HG03025 (cell line): ENCODE data around the gene FAM241B.

Source experiments
- ATAC-seq: cut with Tn5 transposase; IDR thresholded peaks from one replicate; pipeline ENCODE4 v1.9.1; 2021; ENCODE audit warnings: mild to moderate bottlenecking, moderate library complexity; ENCODE audit not compliant: unreplicated experiment, low FRiP score

The FAM241B gene, protein sequence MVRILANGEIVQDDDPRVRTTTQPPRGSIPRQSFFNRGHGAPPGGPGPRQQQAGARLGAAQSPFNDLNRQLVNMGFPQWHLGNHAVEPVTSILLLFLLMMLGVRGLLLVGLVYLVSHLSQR

DNA sequence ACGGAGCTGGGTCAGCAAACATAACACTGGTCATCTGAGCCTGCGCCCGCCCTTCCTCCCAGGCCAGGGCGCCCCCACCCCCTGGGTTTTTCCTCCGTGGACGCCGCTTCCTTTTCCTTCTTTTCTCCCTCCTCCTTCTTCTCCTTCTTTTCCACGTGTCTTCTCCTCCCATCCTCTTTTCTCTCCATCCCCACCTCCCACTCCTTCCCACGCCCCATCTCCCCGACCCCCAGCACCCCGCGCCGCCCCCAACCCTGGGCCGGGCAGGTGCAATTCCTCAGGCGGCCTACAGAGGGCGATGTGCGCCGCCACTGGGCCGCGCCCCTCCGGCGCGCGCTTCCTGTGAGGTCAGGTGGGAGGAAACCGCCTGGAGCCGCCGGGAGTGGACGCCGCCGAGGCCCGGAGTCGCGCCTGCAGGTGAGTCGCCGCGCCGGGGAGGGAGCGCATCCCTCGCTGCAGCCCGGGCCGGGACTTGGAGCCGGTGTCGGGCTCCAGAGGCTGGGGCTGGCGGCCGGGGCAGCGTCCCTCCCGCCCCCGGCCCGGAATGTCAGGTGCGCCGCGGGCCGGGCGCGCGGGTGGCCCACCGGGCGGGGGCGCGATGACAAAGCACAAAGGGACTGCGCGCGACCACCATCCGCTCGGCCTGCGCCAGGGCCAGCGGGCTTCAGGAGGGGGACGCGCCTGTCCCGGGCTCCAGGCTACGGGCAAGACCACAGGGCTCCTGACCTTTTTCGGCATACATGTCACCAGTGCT is at the start of gene FAM241B:
TSS of gene FAM241B (plus strand) at position 351 of the 754 bp plus-strand sequence. CDS start 1,497 bp downstream, outside the sequence.
- ATAC-seq, result no peak

DNA sequence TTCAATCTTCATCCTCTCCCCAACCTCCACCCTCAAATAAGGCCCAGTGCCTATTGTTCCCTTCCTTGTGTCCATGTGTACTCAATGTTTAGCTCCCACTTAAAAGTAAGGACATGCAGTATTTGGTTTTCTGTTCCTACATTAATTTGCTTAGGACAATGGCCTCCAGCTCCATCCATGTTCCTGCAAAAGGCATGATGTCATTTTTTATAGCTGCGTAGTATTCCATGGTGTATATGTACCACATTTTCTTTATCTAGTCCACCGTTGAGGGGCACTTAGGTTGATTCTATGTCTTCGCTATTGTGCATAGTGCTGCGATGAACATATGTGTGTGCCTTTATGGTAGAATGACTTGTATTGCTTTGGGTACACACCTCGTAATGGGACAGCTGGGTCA is 49.6 kb upstream of the FAM241B start:
- ATAC-seq, result no peak

DNA sequence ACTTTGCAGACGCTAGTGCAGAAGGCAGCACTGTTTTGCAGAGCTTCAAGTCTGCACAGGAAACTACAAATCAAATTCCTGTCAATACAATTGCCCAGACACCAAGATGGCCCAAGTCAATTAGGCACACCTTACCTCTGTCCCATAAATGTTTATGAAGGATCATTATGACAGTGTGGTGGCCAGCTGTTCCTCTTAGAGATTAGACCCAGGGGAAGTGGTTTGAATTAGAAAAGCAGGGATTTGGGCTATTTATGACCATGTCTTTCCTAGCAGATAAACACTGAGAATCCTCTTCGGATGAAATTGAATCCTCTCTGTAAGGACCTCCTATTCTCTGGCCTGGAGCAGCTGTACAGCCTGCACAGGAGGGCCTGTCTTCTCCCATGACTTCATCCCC is 46.9 kb upstream of the FAM241B start:
- no peak for ATAC-seq

DNA sequence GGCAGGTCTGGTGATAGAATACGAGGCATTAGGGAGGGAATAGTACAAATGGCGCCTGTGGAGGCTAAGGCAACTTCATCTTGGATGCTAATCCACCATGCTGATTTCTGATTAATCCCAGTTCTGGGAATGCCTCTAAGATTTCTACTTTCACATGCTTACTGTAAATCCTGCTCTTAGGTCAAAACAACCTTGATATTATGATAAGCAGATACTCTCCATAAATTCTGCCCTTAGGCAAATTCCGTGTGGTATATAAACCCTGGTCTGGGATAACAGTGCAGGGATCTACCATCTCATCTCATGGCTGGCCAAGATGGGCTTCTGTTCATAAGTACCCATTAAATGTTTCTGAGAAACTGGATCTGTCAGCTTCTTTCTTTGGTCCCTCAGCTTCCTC is 45.4 kb upstream of the FAM241B start:
- no peak for ATAC-seq

DNA sequence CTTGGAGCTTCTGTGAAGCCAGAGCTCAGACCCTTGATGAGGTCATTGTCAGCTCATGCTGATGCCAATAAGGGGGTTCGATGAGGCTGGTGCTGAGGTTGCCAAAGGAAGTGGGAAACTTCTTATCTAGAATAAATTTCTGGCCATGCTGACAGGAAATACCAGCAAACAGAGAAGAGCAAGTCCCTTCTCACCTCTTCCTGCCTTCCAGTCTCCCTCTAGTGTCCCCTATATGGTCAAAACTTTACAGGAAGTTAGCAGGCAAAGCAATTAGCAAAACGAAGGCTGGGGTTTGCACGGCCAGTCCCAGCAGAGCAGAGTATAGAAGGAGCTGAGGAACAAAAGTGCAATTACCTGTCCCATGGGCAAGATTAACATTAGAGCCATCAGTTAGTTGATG is 41.7 kb upstream of the FAM241B start:
- ATAC-seq, result no peak

DNA sequence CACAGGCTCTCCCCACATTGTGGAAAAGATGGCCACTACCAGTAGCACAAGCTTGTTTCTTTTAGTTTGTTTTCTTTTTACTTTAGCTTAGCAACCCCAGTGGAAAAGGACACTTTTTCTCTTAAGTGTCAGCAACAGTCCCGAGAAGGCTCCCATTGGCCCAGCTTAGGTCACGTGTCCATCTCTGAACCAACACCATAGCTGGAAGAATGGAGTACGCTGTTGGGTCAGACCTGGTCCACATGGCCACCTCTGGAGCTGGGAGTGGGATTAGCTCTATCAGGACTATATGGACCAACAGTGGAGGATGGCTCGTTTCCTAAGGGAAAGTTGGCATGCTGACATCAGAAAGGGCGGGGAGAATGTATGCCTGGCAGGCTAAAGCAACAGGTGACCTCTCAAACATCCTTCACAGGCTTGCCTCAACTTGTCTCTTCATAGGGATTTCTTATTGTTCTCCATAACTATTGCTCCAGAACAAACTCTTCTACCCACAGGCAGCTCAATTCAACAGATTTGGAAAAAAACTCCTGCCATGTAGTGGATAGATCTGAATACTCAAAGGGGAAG is 29.2 kb upstream of the FAM241B start:
- ATAC-seq, result no peak

DNA sequence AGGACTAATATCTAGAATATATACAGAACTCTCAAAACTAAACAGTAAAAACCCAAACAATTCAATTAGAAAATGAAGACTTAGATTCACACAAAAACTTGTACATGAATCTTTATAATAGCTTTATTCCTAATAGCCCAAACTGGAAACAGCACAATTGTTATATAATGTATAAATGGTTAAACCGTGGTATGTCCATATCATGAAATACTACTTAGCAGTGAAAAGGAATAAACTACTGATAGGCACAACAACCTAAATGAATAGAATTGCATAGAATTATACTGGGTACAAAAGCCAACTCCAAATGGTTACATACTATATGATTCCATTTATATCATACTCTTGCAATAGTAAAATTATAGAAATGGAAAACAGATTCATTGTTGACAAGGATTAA is 21.0 kb upstream of the FAM241B start:
- ATAC-seq, result no peak

DNA sequence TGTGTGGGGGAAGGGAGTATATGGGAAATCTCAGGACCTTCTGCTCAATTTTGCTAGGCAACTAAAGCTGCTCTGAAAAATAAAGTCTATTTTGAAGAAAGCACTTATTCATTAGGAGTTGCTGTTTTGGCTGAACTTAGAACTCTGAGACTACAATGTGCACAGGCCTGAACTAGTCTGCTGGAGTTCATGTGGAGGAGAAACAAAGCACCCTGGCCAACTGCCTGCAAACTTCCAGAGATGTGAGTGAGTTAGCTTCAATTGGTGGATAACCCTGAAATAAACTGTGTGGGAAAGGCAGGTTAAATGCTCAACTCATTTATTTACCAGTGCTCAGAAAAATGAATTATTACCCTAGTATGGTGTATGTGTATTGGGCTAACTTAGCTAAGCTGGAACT is 17.3 kb upstream of the FAM241B start:
- no peak for ATAC-seq

DNA sequence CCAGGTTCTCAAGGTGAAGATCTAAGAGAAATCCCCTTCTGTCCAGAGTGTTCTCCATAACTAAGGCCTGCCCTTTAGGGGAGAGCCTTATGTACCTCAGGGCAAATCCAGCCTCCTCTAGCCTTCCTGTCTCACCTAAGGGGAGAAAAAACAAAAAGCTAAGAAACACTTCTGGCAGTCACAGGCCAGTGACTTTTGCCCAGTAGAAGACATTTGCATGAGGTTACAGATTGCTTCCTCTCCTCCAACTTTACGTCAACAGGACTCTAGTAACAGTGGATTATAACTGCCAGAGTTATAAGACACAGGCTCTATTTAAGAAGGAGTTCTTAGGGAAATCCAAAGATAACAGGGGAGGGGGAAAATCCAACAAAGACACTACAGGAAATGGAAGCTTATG is 15.9 kb upstream of the FAM241B start:
- ATAC-seq, result no peak

DNA sequence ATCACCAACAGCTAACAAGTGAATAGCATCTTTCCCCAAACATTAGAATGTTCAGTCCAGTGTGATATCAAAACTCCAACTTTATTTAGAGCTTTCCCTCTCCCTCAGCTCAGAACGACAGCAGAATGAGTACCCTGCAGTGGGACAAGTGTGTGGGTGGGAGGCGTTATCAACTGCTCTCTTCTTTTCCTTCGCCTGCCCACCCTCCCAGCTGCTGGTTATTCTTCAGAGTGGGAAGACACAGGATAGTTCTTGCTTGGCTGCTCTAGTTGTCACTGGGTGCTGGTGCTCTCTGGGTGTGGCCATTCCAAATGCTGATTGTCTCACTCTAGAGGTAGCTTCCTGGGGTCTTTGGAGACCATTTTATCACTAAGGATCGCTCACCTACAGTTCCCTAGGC is 13.7 kb upstream of the FAM241B start:
- no peak for ATAC-seq

DNA sequence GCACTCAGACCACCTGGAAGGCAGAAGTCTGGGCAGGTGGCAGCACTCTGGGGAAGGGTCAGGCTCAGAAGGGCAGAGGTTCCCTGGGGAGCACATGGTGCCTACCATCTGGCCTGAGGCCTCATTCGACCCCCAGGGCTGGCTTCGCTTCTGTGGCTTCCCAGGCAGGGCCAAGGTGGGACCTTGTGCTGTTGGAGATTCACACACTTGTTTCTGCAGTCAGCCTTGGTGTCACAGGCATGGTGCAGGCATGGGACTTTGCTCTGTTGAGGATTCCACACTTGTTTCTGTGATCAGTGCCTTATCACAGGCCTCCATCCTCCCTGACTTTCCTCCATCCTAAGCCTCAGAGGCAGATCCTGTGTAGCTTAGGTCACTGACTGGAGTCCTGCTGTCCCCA is 11.3 kb upstream of the FAM241B start:
- no peak for ATAC-seq

DNA sequence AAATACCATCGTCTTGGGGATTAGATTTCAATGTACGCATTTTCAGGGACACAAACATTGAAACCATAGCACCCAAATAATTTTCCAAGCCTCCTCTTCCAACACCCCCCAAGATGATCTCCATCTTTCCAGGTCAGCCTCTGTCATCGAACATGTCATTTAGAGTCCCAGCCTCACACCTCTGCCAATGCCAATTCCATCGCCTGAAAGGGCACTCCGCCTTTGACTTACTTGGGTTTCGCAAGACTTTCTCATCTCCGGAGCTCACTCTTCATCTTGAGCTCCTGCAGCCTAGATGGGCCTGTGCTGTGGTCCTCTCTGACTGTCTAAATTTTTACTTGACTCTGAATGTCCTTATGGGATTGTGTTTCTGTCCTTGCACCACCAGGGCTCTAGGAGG is 10.4 kb upstream of the FAM241B start:
- no peak for ATAC-seq

DNA sequence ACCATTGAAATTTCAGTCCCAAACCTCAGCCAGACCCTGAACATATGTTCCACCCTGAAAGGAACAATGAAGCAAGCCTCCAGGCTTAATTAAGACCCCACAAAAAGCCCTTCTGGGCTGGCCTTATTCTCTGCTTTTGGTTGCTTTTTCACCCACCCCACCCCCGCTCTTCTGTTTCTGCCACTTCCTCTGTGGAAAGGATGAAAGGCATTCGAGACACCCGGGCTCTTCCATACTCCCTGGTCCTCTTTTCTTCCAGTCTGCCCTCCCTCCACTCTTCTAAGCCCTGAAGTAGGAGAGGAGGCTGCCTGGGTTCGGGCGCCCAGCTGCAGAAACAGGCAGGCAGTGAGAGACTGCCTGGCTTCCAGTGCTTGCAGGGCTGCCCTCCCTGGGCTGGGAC is 9.4 kb upstream of the FAM241B start:
- no peak for ATAC-seq

DNA sequence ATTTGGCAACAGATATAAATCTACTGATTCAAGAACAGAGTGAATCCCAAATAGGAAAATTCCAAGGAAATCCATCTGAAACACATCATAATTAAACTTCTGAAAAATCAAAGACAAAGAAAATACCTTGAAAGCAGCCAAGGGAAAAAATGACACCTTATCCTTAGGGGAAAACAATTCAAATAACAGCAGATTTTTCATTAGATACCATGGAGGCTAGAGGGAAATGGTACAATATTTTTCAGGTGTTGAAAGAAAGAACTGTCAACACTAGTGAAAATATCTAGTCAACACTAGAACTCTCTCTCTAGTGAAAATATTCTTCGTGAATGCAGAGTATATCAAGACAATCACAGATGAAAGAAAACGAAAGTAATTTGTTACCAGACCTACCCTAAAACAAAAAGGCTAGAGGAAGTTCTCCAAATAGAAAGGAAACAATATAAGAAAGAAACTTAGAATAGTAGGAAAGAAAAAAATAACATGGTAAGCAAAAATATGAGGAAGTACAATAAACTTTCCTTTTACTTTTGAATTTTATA is 5.7 kb upstream of the FAM241B start:
- no peak for ATAC-seq

DNA sequence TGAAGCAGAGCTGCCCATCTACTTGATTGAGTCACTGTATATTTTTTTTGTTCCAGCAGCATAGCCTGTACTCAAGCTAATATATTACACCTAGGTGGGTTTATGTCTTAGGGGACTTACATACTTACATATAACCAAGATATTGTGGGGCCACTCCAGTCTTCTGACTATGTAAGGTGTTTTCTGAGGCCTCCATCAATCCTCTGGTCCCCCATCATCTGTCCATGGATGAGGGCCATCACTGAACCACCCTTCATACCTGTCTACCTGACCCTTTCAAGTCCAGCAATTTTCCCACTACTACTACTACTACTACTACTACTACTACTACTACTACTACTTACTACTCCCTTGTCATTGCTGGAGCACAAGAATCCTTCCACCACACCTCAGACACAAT is 3.2 kb upstream of the FAM241B start:
- ATAC-seq, result no peak

DNA sequence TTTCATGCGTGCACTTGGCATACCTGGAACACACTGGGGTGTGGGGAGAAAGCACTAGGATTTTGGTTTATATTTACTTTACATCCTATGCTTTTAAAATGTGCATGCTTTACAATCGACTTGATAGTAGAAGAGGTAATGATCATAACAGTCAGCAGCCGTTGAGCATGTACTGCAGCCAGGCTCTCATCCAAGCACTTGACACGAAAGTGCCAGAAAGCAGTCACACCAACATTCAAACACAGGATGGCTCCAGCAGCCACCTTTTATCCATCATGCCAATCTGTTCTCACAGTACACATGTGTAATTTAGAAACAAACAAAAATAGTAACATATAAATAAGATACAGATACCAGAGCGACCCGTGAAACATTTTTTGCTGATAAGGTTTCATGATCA is 1.2 kb upstream of the FAM241B start:
- ATAC-seq, result no peak

DNA sequence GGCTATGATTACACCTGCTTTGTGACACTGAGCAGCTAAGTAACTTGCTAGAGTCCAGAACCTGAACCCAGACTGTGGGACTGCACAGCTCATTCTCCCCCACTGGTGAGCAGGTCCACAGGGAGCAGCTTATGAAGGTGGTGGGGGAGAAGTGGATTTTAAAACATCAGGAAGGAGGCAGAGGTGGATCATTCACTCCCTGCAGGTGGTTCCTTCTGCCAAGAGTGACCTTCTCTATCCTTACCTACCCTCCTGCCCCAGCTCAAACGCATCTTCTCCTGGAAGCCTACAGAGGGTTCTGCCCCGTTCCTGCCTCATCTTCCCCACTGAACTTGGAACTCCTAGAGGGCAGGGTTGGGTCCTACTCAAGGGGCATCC is 539 bp upstream of the FAM241B start:
- no peak for ATAC-seq

DNA sequence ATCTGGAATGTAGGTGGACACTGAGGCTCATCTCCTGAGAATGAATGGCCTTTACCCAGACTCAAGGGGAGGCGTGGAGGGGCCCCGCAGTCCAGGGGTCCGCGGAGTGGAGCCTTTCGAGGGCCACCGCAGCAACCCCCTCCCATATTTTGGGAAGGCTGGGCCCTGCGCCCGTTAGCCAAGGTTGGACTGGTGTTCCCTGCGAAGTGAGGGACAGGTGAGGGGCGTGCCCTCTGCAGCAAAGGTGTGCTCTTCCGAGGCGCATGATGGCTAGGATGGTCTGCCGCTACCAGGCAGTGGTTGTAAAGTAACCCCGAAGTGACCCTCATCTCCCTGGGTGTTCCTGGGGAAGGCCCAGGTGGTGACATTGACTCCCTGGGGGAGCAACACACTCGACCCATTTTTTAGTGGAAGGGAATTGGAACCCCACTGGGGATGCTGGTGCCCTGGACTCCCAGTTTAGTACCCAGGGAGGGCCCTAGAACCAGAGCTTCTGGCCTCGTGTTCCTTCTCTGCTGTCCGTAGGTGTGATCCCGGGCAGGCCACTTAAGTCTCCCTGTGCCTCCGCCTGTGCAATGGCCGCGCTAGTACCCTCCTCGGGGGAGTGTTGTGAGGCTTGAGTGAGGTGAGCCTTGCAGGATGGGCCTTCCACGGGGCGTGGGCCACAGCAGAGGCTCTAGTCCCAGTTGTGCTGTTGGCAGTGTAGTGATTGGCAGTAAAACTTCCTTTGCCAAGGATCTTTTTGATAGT is 779 bp downstream of the FAM241B start:
- ATAC-seq, result no peak

DNA sequence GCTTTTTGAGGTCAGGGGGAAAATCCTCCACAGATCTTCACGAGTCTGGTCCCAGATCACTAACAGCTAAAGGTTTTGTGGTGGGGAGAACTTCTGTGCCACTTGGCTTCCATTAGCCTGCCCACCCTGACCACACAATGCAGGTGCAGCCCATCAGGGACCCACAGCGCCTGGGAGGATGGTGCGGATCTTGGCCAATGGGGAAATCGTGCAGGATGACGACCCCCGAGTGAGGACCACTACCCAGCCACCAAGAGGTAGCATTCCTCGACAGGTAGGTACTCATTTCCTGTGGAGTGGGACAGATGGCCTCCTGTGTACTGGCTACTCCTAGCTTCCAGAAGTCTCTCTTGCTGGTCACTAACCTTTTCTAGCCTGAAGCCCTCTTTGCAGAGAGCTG is 1.5 kb downstream of the FAM241B start:
- no peak for ATAC-seq

DNA sequence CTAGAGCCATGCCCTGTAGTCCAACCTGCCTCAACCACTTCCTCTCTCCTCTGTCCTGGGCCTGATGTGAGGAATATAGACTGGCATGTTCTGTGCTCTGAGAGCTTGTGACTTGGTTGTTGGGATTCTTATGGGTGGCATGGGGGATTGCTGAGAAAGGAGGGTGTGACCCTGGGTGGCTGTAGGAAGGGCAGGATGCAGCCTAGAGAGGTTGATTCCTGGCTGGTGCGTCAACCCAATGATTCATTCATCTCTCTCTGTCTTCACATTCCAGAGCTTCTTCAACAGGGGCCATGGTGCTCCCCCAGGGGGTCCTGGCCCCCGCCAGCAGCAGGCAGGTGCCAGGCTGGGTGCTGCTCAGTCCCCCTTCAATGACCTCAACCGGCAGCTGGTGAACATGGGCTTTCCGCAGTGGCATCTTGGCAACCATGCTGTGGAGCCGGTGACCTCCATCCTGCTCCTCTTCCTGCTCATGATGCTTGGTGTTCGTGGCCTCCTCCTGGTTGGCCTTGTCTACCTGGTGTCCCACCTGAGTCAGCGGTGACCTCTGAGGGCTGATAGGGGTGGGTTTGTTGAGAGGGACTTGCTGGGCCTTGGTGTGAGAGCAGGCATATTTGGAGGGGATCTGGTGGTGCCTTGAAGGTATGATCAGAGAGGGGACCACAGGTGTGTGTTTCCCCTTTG is 2.6 kb downstream of the FAM241B start:
- ATAC-seq, result no peak
